ENCODE data around the gene FAM174C.

The FAM174C gene

GRCh38 chr19:1238369-1239303 is 36.7 kb upstream of the FAM174C start:
- Histone ChIP-seq H3K36me3 (ENCODE audit: control insufficient read depth, insufficient read depth, low read length) (peaks cover 23% of the 10 kb centered on the region), H3K4me3 (ENCODE audit: low read depth, low read length) (peak overlapping the region; percentile 83), H3K9me3 (ENCODE audit: control insufficient read depth, insufficient read depth, low read depth, low read length) (no peaks in the 10 kb centered on the region), H3K4me1 (ENCODE audit: control insufficient read depth, insufficient read depth, low read length) (peaks cover 12% of the 10 kb centered on the region), H3K9ac (ENCODE audit: low read length) (no peak overlapping the region), H3K27me3 (ENCODE audit: control insufficient read depth, insufficient read depth, low read length) (no peaks in the 10 kb centered on the region), H3K27ac (ENCODE audit: low read depth, low read length) (no peak overlapping the region)

GRCh38 chr19:1239420-1239795 is 35.9 kb upstream of the FAM174C start:
- H3K36me3 ChIP-seq (ENCODE audit: control insufficient read depth, insufficient read depth, low read length): peaks cover 15% of the 10 kb centered on the region
- H3K4me3 ChIP-seq (ENCODE audit: low read depth, low read length): peak overlapping the region; percentile 70
- H3K27ac ChIP-seq (ENCODE audit: low read depth, low read length): no peak overlapping the region
- H3K27me3 ChIP-seq (ENCODE audit: control insufficient read depth, insufficient read depth, low read length): no peaks in the 10 kb centered on the region
- peaks cover 15% of the 10 kb centered on the region for H3K4me1 ChIP-seq (ENCODE audit: control insufficient read depth, insufficient read depth, low read length)
- no peak overlapping the region for H3K9ac ChIP-seq (ENCODE audit: low read length)
- no peaks in the 10 kb centered on the region for H3K9me3 ChIP-seq (ENCODE audit: control insufficient read depth, insufficient read depth, low read depth, low read length)

DNA sequence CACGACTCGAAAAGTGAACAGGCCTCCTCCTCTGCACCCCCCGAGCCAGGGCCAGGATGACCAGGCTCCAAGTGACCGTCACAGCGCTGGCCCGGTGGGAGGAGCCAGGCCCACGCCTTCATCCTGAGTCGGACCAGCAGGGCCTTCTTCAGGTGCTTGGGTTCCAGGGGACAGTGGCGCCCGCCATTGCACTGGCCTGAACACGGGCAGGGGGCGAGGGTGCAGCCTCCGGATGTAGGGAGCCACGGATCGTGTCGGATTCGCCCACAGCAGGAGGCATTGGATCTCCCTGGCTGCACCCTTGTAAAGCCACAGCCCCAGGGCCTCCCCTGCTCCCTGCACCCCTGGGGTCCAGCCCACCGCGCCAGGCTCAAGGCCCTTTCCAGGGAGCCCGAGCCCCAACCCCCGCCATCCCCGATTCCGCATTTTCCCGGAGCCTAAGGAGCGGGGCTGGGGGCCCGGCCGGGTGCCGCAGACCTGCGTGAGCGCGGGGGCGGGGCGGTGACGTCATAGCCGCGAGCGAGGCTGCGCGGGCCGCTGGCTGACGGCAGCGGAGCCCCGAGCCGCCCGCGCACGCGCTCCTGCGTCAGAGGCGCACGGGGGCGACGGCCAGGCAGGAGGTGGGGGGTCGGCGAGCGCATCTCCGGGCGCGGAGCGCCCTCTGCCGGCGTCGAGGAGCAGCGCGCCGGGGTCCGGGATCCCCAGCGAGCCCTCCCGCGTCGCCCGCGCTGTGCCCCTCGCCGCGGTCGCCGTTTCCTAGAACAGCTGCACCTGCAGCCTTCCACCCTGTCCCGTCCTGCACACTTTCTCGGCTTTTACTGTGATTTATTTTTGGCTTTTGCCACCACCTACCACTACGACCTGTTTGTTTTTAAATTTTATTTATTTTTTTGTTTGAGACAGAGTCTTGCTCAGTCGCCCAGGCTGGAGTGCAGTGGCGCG is 35.3 kb upstream of the FAM174C start:
- peak overlapping the region; percentile 59; the same call in 1 of the 2 replicates for H3K27ac ChIP-seq (ENCODE audit: low read depth, low read length)
- H3K9me3 ChIP-seq (ENCODE audit: control insufficient read depth, insufficient read depth, low read depth, low read length): no peaks in the 10 kb centered on the region
- H3K27me3 ChIP-seq (ENCODE audit: control insufficient read depth, insufficient read depth, low read length): no peaks in the 10 kb centered on the region
- H3K9ac ChIP-seq (ENCODE audit: low read length): peak overlapping the region; percentile 49
- peaks cover 10% of the 10 kb centered on the region for H3K36me3 ChIP-seq (ENCODE audit: control insufficient read depth, insufficient read depth, low read length)
- H3K4me1 ChIP-seq (ENCODE audit: control insufficient read depth, insufficient read depth, low read length): peaks cover 21% of the 10 kb centered on the region
- H3K4me3 ChIP-seq (ENCODE audit: low read depth, low read length): peak overlapping the region; percentile 70

DNA sequence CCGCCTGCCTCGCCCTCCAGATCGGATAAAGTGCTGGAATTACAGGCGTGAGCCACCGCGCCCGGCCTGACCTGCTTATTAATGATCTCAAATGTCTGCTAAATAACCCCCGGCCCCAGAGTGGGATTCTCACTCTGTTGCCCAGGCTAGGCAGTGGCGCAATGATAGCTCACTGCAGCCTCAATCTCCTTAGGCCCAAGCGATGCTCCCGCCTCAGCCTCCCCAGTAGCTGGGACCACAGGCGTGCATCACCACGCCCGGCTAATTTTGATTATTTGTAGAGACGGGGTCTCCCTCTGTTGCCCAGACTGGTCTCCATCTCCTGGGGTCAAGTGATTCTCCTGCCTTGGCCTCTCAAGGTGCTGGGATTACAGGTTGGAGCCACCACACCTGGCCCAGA is 34.4 kb upstream of the FAM174C start:
- H3K4me3 ChIP-seq (ENCODE audit: low read depth, low read length): peak overlapping the region; percentile 89; the same call in 1 of the 2 replicates
- peaks cover 22% of the 10 kb centered on the region for H3K4me1 ChIP-seq (ENCODE audit: control insufficient read depth, insufficient read depth, low read length)

GRCh38 chr19:1241417-1242095 is 33.8 kb upstream of the FAM174C start, which contains the start of gene ATP5F1D:
Gene ATP5F1D, plus strand, starts transcription at chr19:1241751. Its CDS starts 100 bp downstream, at chr19:1241851.
- H3K9ac ChIP-seq (ENCODE audit: low read length): peak within 1 kb of the TSS; percentile 74
- no peaks in the 10 kb centered on the region for H3K27me3 ChIP-seq (ENCODE audit: control insufficient read depth, insufficient read depth, low read length)
- H3K27ac ChIP-seq (ENCODE audit: low read depth, low read length): peak within 1 kb of the TSS; percentile 39; the same call in 1 of the 2 replicates
- peak within 1 kb of the TSS; percentile 89 for H3K4me3 ChIP-seq (ENCODE audit: low read depth, low read length)
- H3K4me1 ChIP-seq (ENCODE audit: control insufficient read depth, insufficient read depth, low read length): peaks cover 18% of the 10 kb centered on the region
- 0 out of 2 replicates have a peak, but pooled peaks cover 3% of the 10 kb centered on the region for H3K36me3 ChIP-seq (ENCODE audit: control insufficient read depth, insufficient read depth, low read length)
- no peaks in the 10 kb centered on the region for H3K9me3 ChIP-seq (ENCODE audit: control insufficient read depth, insufficient read depth, low read depth, low read length)

More for the DNA sequence above, 34.4 kb upstream of the FAM174C start:
- peaks cover 1% of the 10 kb centered on the region; the same call in 1 of the 2 replicates for H3K36me3 ChIP-seq (ENCODE audit: control insufficient read depth, insufficient read depth, low read length)
- no peaks in the 10 kb centered on the region for H3K9me3 ChIP-seq (ENCODE audit: control insufficient read depth, insufficient read depth, low read depth, low read length)
- no peaks in the 10 kb centered on the region for H3K27me3 ChIP-seq (ENCODE audit: control insufficient read depth, insufficient read depth, low read length)
- no peak overlapping the region for H3K27ac ChIP-seq (ENCODE audit: low read depth, low read length)
- no peak overlapping the region for H3K9ac ChIP-seq (ENCODE audit: low read length)

DNA sequence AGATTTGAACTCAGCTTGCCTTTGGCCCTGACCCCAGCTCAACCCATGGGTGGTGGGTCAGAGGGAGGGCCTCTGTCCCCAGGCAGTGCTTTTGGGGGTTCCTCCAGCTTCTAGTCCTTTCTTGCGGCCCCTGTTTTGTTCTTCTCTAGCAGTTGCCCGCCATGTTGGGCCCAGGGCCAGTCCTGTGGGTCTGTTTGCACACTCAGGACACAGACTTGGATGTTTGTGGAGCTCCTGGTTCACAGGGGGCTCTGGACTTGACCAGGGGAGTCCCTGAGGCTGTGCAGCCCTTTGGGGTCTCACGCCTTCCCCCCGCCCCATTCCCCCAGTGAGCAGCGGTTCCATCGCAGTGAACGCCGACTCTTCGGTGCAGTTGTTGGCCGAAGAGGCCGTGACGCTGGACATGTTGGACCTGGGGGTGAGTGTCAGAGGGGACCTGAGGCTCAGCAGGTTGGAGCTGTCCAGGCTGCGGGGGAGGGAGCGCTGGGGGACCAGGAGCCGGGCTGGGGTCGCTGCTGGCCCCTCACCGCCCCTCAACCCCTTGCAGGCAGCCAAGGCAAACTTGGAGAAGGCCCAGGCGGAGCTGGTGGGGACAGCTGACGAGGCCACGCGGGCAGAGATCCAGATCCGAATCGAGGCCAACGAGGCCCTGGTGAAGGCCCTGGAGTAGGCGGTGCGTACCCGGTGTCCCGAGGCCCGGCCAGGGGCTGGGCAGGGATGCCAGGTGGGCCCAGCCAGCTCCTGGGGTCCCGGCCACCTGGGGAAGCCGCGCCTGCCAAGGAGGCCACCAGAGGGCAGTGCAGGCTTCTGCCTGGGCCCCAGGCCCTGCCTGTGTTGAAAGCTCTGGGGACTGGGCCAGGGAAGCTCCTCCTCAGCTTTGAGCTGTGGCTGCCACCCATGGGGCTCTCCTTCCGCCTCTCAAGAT is 31.3 kb upstream of the FAM174C start:
- Histone ChIP-seq H3K9ac (ENCODE audit: low read length) (no peak overlapping the region), H3K9me3 (ENCODE audit: control insufficient read depth, insufficient read depth, low read depth, low read length) (no peaks in the 10 kb centered on the region), H3K27ac (ENCODE audit: low read depth, low read length) (0 out of 2 replicates have a peak overlapping the region, but pooled peaks have one; percentile 26), H3K27me3 (ENCODE audit: control insufficient read depth, insufficient read depth, low read length) (no peaks in the 10 kb centered on the region), H3K4me1 (ENCODE audit: control insufficient read depth, insufficient read depth, low read length) (peaks cover 23% of the 10 kb centered on the region), H3K36me3 (ENCODE audit: control insufficient read depth, insufficient read depth, low read length) (0 out of 2 replicates have a peak, but pooled peaks cover 3% of the 10 kb centered on the region), H3K4me3 (ENCODE audit: low read depth, low read length) (no peak overlapping the region)

DNA sequence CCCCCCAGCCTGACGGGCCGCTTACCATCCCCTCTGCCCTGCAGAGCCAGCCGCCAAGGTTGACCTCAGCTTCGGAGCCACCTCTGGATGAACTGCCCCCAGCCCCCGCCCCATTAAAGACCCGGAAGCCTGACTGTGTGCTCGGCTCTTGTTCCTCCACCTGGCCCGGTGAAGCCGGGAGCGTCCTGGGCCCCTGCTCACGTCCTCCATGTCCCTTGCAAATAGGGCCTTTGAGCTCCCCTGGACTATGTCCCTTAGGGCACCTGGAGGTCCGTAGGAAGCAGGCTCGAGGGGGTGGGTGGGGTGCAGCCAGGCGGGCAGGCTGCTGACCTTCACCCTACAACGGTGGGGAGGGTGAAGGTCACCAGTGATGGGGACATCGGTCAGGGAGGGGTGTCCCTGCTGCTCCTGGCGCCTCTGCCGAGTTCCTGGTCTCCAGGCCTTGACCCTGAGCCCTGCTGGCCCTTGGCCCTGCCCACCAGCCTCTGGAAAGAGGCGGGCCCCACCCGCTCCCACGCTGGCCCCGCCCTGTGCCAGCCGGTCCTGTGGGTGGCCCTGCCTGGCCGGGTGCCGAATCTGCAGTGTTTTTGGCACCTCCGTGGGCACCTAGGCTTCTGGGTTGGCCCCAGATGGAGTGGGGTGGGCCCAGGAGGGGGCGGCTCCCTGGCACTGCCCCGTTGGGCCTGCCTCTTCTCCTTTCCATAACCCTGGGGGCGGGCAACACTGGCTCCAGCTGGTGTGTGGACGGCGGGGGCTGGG is 30.5 kb upstream of the FAM174C start:
- peaks cover 4% of the 10 kb centered on the region; the same call in 1 of the 2 replicates for H3K36me3 ChIP-seq (ENCODE audit: control insufficient read depth, insufficient read depth, low read length)
- H3K27me3 ChIP-seq (ENCODE audit: control insufficient read depth, insufficient read depth, low read length): no peaks in the 10 kb centered on the region
- no peak overlapping the region for H3K9ac ChIP-seq (ENCODE audit: low read length)
- H3K27ac ChIP-seq (ENCODE audit: low read depth, low read length): 0 out of 2 replicates have a peak overlapping the region, but pooled peaks have one; percentile 26
- peaks cover 19% of the 10 kb centered on the region for H3K4me1 ChIP-seq (ENCODE audit: control insufficient read depth, insufficient read depth, low read length)
- no peak overlapping the region for H3K4me3 ChIP-seq (ENCODE audit: low read depth, low read length)
- H3K9me3 ChIP-seq (ENCODE audit: control insufficient read depth, insufficient read depth, low read depth, low read length): no peaks in the 10 kb centered on the region

DNA sequence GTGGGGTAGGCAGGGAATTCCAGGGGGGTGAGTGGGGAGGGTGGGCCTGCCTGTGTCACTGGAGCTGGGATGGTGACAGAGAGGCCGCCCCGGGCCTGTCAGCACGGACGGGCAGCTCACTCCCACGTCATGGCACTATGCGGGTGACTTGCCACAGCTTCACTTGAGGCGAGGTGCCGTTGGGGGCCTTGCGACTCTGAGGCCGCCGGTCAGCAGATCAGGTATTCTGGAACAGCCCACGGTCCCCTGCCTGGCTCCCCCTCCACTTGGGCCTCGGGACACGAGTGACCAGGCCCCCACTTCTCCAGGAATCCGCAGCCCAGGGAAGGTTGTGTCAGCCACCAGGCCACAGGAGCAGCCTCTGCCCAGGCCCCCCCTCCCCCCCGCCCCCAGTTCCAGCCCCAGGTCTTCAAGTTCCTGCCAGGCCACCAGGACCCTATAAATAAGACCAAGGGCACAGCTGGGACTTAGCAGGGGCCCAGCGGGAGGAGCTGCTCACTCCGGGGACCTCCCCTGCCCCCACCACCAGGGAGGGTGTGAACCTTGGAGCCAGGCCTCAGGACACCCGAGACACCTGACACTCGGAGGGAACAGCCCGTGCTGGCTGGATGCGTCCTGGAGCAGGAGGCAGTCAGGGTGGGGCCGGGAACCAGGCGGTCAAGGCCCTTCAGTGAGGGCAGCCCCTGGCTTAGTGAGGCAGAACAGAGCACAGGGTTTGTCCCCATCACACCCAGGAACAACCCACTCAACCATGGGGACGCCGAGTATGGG is 29.7 kb upstream of the FAM174C start:
- H3K9ac ChIP-seq (ENCODE audit: low read length): no peak overlapping the region
- no peak overlapping the region for H3K4me3 ChIP-seq (ENCODE audit: low read depth, low read length)
- H3K4me1 ChIP-seq (ENCODE audit: control insufficient read depth, insufficient read depth, low read length): peaks cover 17% of the 10 kb centered on the region
- H3K36me3 ChIP-seq (ENCODE audit: control insufficient read depth, insufficient read depth, low read length): peaks cover 5% of the 10 kb centered on the region; the same call in 1 of the 2 replicates
- no peaks in the 10 kb centered on the region for H3K27me3 ChIP-seq (ENCODE audit: control insufficient read depth, insufficient read depth, low read length)
- H3K9me3 ChIP-seq (ENCODE audit: control insufficient read depth, insufficient read depth, low read depth, low read length): no peaks in the 10 kb centered on the region
- H3K27ac ChIP-seq (ENCODE audit: low read depth, low read length): no peak overlapping the region

Data from HUES6 (cell line).